HG02884 (cell line): ENCODE data around the gene ITPRIPL2.

ENCODE experiments used
- ATAC-seq: cut with Tn5 transposase; IDR thresholded peaks from one replicate; pipeline ENCODE4 v1.9.1; 2021; ENCODE audit warnings: mild to moderate bottlenecking, moderate library complexity; ENCODE audit not compliant: unreplicated experiment

ITPRIPL2 gene

GRCh38 chr16:19139436-19140091, 25.8 kb downstream of the ITPRIPL2 start:
- no peak for ATAC-seq

DNA sequence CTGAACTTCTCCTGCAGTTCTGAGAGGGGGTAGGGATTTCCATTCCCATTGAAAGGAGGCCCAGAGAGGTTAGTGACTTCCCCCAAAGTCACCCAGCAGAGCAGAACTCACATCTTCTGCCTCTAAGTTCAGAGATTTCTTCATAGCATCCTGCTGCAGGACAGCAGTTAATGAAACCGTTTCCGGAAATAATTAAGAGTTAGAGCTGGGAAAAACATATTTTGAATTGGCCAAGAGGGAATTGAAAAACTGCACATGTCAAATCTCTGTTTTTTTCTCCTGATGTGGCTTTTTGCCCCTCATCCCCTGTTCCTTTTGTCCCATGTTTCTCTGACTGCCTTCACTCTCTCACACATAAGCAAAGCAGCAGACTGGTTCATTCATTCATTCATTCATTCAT, 26.6 kb downstream of the ITPRIPL2 start:
- no peak for ATAC-seq

DNA sequence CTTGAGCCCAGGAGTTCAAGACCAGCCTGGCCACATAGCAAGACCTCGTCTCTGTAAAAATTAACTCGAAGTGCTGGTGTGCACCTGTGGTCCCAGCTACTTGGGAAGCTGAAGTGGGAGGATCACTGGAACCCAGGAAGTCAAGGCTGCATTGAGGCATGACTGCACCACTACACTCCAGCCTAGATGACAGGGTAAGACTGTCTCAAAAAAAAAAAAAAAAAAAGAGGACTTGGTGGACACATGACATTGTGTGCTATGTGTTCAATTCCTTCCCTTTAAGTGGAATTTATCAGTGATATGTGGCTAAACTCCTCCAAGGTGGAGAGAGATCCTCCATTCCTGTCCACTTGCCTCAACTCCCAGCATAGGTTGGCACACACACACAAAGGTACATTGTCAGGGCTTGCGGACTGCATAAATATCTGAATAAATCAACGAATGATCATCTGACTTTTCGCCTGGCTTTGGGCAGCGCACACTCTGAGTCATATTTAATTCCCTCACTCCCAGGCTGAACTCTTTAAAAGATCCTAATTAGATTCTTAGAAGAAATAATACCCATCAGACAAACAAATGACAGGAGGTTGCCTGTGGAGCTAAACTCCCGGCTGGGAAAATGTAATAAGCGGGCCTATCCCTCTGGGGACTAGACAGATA, 29.3 kb downstream of the ITPRIPL2 start:
- no peak for ATAC-seq

DNA sequence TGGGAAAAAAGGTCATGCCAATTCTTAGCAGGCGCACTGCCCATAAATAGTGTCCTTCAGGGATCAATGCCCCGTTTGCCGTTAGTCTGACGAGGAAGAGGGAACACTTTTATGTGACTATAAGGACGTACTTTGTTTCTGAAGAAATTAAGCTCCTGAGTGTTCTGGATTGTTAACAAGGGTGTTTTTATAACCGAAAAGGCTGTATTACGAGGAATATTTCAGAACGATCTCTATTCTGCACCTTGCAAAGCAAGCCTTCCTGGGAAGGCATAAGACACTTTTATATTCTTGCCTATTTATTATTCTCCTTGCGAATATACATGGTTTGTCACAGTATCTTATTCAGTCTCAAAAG, 29.8 kb downstream of the ITPRIPL2 start:
- no peak for ATAC-seq

DNA sequence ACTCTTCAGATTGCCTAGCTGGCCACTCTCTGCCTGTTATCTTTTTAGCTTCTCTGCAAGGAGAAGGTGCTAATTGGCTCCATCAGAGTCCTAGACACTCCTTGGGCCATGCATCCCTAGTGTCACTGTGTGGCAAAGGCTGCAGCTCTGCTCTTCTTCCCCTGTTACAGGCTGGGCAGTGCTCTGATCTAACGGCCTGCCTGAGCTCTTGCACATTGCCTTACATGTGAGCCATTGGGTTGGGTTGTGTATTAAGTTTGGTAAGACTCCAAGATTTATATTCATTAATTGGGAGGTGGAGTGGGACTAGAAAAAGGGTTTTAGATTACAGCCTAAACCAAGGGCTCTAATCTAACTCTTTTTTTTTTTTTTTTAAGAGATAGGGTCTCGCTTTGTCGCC, 31.2 kb downstream of the ITPRIPL2 start:
- ATAC-seq = no peak

DNA sequence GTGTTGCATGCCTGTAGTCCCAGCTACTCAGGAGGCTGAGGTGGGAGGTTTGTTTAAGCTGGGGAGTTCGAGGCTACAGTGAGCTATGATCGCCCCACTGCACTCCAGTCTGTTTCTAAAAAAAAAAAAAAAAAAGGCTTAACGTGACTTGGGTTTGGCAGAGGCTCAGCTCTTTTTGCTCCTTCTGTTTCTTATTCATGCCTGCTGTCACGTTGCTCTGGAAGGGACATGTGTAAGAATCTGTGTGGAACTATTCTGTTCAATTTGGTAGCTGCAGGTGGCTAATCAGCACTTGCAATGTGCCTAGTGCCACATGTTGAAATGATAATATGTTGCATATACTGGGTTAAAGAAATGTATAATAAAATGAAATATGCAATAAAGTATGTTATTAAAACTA, 33.4 kb downstream of the ITPRIPL2 start:
- no peak for ATAC-seq

GRCh38 chr16:19147627-19148026, 33.9 kb downstream of the ITPRIPL2 start:
- ATAC-seq = no peak

DNA sequence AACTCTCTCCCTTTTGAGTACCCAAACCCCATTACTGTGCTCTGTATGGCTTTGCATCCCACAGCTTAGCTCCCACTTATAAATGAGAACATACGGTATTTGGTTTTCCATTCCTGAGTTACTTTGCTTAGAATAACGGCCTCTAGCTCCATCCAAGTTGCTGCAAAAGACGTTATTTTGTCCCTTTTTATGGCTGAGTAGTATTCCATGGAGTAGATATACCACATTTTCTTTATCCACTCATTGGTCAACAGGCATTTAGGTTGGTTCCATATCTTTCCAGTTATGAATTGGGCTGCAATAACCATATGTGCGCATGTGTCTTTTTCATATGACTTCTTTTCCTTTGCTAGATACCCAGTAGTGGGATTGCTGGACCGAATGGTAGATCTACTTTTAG, 34.4 kb downstream of the ITPRIPL2 start:
- ATAC-seq = no peak

- no peak for ATAC-seq
Observed at GRCh38 chr16:19151310-19151709, 37.5 kb downstream of the ITPRIPL2 start.

DNA sequence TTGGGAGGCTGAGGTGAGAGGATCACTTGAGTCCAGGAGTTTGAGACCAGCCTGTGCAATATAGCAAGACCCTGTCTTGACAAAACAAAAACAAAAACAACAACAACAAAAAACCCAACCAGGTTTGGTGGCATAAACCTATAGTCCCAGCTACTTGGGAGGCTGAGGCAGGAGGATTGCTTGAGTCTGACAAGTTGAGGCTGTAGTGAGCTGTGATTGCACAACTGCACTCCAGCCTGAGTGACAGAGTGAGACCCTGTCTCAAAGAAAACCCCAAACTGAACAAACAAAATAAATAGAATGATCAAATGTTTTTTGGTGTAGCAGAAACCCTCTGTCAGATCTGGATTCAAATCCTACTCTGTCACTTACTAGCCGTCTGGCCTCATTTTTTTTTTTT, 38.3 kb downstream of the ITPRIPL2 start:
- ATAC-seq = no peak

GRCh38 chr16:19153876-19154275, 40.1 kb downstream of the ITPRIPL2 start:
- ATAC-seq = no peak

- no peak for ATAC-seq
Observed at GRCh38 chr16:19162085-19162484, 48.3 kb downstream of the ITPRIPL2 start.

GRCh38 chr16:19163215-19163614, 49.5 kb downstream of the ITPRIPL2 start:
- ATAC-seq = no peak

- no peak for ATAC-seq
Observed at GRCh38 chr16:19164285-19164684, 50.5 kb downstream of the ITPRIPL2 start.

GRCh38 chr16:19165101-19165500, 51.3 kb downstream of the ITPRIPL2 start:
- ATAC-seq = no peak

DNA sequence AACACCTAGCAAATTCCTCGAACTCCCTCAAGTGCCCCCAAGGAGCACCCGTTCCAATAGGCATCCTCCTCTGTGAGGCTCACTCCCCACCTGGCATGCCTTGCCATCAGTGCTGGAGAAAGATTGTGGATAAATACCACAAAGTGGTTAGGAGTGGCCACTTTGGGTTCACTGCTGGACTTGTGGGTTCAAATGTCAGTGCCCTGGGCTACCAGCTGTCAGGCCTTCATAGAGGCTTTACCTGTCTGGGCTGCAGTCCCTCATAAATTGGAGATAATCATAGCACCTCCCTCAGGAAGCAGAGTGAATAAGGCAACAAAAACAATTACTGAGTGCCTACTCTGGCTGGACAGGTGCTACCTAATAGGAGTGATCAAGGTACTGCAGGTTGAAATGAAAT, 52.7 kb downstream of the ITPRIPL2 start:
- ATAC-seq = no peak

- ATAC-seq = no peak
Observed at GRCh38 chr16:19167710-19168370, 54.1 kb downstream of the ITPRIPL2 start, which contains the start of gene SYT17. Gene SYT17 (plus strand): TSS chr16:19168240. CDS start chr16:19168647, 407 bp downstream.

DNA sequence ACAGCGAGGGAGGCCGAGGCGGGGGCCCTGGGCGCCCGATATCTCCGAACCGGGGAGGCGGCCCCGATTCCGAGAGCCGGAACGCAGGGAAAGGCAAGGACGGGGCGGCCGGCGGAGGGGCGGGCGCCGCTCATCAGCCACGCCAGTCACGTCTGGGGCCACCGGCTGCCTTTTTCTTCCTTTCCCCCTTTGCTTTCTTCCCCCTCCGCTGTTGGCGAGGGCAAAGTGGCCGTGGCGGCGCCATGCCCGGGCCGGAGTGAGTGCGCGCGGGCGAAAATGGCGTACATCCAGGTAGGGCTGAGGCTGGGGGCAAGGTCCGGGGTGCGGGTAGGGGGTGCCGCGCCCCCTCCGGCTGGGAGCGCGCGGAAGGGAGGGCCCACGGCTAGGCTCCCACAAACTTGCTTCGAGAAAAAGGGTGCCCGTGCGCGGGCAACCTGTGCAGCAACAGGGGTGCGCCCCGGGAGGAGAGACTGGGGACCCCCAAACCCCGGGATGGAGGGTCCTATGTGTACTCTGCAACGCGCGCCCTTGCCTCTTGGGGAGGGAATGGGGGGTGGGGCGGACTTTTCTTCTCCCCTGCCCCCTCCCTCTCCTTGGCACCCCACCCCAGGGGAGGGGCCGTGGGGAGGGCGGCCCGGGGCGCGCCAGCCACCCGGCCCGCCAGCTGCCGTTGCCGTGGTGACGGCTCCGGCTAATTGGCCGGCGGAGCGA, 54.8 kb downstream of the ITPRIPL2 start:
- ATAC-seq = no peak

- no peak for ATAC-seq
Observed at GRCh38 chr16:19169082-19169639, 55.4 kb downstream of the ITPRIPL2 start.

- ATAC-seq = no peak
Observed at GRCh38 chr16:19170043-19170655, 56.4 kb downstream of the ITPRIPL2 start.
